ENCODE data around the gene CCNL2.

Gene CCNL2

DNA sequence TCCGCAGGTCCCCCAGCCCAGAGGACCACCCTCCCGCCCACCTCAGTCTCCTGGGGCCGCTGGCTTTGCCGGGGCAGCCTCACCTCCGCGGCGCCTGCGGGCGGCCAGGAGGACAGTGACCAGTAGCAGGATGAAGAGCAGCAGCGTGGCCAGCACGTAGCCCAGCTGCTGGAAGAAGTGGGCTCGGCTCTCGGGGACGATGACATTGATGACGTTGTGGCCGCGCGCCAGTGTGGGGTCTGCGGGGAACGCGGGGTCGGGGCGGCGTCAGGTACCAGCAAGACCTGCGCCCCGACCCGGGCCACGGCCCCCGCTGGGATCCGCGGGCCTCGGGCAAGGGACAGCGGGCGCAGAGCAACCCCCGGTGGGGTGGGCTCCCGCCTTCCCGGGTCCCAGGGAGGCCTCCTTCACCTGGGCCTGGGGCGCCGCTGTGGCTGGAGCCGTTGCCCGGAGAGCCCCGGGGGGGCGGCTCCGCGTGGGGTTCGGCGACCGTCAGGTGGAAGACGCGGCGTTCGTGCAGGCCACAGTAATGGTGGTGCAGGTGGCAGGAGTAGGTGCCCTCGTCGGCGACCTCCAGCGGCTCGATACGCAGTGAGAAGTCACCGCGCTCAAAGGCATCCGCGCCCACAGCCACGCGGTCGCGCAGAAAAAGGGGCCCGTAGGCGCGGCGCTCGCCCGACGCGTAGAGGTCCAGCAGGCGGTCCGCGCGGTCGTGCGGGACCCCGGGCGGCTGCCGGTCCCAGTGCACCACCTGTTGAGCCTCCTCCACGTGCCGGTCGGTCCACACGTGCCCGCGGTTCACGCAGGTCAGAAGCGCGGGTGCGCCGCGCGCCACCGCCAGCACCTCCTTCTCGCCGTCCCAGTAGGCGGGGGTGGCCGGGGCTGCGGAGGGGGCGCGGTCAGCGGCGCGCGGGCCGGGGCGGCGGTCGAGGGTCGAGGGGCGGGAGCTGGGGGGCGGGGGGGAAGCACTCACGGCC lies 44.6 kb downstream of the CCNL2 start:
- DNase-seq: no peak

DNA sequence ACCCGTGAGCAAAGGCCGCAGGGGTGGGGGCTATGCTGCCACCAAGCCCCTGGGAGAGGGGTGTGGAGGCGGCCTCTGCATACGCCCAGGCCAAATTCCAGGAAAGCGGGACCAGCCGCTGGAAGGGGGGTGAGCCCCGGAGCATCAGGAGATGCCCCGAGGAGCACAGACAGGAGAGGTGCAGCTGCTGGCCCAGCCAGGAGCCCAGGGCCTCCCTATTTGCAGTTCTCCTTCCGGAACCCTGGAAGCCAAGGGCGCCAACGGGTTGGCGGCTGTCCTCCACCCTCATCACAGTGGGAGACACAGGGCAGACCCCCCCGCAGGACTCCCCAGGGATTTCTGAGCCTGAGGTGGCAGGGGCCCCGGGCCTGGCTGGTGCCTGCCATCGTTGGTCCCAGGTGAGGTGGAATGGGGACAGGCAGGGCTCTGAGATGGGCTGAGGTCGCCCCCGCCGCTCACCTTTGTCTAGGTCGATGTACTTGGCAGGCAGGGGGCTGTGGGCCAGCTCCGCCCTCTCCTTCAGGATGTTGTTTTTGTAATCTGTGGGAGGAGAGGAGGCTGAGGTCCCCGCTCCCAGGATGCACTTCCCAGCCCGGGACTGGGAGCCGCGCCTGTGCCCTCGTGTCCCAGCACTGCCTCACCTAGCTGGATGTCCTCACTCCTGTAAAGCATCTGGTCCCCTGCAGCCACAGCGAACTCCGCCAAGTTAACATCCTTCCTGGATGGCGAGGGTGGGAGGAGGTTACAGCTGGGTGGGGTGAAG lies 45.6 kb downstream of the CCNL2 start:
- no peak for DNase-seq

DNA sequence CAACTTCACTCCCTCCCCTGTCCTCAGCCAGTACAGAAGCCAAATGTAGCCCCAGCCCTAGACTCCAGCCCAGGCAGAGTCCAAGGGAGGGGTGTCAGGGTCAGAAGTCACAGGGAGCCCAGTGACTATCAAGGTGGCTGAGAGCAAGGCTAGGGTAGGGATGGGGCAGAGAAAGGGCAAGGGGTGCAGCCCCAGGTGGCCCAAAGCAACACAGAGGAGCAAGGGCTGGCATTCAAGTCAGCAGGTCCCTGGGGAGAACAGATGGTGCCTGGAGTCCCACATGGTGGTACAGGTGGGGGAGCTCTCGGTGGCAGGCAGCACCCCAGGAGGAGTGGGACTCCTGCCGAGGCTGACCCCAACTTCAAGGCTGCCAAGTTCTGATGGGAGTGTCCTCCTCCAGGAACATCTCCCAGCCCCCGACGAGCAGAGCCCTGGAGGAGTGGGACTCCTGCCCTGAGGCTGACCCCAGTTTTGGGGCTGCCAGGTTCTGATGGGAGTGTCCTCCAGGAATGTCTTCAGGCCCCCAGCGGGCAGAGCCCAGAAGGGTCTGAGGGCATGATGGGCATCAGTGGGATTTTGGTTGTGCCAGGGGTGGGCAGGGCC lies 46.2 kb downstream of the CCNL2 start:
- no peak for DNase-seq

DNA sequence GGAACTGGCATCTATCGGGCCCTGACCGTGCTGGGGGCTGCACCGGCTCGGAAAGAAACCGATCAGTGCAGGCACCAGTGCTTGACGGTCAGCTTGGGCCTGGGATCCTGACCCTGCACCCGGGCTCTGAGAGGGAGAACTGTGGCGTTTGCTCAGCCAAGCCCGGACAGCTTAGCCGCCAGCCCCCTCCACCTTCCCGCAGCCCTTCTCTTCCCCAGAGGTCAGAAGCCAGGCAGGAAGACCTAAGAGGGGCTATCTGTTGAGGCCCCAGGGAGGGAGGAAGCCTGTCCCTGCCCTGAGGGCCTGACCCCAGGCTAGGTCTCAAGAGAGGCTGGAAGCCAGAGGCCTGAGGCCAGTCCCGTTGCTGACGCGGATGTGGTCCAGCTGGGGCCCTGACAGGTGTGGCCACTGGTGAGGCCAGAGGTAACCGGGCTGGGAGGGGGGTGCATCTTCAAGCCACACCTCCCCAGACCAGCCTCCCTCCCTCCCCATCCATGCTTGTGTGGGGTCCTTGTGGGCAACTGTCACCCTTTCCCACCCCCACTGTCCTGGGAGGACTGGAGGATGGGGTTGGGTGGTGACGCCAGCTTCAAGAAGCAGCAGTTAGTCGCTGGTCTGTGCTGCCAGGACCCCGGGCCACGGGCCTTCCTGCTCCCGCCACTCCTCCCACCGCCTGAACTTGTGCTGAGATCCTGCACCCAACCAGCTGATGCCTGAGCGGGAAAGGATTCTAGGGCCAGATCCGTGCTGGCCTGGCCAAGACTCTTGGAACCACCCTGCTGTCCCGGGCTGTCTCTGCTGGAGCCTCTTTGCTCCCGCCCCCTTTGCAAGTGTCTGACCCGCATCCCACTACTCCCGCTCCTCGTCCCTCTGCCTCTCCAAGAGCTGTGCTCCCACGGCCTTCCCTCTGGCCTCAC lies 47.4 kb downstream of the CCNL2 start:
- DNase-seq: no peak

DNA sequence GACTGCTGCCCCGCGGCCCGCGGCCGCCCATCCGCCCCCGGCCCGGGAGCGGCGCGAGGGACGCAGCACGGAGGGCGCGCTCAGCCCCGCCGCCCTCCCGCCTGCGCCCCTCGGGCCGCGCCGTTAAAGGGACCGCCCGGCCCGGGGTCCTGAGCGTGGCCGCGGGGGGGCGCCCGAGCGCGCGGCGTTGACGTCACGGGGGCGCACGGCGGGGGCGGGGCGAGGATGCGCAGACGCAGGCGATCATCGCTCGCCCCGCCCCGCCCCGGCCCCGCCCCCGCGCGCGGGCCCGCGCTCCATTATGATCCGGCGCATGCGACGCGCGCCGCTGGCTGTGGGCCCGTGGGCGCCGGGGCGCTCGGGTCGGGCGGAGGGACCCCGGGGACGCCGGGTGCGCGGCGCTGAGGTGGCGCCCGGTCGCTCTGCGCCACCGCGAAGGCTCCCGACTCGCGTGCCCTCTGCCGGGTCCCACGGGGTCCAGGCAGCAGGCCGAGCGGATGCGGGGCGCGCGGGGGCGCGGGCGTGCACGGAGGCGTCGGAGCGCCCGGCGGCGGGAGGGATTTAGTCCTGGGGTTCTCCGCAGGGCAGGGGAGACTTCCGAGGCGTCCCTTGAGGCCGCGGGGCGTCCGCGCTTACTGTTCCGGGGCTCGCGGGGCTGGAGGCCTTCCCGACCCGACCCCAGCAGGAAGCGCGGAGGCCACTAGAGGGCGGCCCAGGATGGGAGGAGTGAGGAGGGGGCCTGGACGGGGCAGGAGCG lies 49.7 kb downstream of the CCNL2 start, which contains the start of gene DVL1:
DVL1 (minus strand) TSS at position 163 of the 757 bp plus-strand sequence. CDS start 353 bp downstream, outside the sequence.
- DNase-seq: peak; percentile 62 to 75

DNA sequence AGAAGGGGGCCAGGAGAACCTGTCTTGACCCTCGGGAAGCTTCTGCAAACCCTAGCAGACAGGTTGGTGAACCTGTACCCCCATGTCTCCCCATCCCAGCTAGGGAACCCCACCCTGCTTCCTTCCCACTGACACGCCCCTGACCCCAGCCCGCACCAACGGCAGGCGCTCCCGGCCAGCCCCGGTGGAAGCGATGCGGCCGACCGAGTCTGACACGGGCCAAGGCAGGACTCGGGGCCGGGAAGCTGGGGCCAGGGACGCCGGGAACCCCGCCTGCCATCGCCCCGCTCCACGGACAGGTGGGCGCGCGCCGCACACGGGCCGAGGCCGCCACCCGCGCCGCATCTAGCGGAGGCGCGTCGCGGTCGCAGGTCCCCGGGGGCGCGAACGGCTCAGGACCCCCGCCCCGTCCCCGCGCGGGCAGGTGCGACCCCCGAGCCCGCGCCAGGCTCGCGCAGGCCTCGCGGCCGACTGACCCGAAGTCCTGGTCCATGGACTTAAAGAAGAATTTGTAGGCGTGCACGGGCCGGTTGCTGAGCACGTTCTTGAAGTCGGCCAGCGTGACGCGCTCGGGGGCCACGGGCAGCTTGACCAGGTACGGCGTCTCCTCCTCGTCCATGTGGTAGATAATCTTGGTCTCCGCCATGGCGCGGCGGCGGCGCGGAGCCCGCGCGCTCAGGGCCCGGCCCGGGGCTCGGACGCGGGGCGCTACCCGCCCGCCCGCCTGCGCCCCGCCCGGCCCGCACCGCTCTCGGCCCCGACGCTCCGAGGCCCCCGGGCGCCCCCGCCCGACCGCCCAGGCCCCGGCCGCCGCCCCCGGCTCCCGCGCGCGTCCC lies 50.5 kb downstream of the CCNL2 start:
- no peak for DNase-seq

DNA sequence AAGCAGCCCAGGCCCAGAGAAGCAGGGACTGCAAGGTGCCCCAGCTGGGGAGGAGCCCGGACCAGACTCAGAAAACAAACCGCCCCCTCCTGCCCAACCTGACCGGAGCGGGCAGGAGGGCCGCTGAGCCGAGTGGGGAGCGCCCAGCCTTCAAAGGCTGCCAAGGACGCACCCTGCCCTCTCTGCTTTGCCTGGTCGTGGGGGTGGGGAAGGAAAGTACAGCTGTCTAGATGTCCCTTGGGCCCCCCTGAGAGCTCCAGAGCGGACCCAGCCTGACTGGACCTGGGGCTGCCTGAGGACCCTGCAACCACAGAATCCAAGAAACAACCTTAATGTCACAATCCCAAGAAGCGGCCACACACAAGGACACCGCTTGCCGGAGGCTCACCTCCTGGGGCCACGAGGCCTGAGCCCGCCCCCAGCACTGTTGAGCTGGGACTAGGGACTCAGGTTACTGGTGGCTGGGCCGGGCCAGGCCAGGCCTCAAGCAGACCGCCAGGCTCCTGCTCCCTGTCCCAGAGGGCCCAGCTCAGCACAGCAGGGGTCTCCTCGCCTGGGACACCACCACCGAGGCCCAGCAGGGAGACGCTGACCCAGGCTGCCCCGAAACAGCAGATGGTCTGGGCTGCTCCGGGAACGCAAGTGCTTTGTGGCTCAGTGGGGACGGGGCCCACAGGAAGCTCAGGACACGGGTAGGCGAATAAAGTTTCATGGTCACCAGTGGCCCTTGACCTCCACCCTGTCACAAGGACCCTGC lies 51.3 kb downstream of the CCNL2 start:
- no peak for DNase-seq

DNA sequence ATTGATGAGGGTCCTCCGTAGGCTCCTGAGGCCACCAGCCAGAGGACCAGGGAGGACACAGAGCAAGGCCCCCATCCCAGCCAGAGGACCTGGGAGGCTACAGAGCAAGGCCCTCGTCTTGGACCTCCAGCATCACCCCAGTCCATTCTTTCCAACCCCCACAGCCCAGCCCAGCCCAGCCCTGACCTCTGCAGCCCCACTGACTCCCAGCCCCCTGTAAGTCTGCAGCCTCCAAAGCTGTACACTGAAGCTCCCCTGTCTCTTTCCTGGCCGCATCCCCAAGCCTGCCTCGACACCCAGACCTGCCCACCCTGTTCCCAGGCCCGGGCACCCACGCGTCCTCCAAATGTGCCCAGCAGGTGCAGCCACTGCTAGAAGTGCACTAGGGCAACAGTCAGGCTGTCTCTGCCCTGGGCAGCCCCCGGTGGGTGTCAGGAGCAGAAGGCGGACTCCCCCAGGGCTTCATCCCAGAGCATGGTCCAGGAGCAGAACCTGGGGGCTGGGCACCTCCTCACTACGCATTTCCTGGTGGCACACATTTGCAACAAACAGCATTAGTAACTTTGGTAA lies 52.0 kb downstream of the CCNL2 start:
- DNase-seq: no peak

DNA sequence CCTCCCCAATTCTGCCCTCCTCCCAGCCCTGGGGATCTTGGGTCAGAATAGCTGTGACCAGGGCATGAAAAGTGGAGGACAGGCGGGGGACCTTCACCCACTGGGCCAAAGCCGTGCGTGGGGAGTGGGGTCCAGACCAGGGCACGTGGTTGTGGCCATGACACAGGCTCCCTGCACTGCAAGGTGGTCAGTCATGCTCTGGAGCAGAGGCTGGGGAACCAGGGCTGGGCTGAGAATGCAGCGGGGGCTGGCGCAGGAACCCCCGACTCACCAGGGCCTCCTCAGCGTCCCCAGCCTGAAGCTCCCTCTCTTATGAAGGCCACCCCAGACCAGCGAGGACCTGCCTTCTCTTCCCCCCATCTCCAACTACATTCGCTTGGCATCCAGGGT lies 52.6 kb downstream of the CCNL2 start:
- DNase-seq: no peak

DNA sequence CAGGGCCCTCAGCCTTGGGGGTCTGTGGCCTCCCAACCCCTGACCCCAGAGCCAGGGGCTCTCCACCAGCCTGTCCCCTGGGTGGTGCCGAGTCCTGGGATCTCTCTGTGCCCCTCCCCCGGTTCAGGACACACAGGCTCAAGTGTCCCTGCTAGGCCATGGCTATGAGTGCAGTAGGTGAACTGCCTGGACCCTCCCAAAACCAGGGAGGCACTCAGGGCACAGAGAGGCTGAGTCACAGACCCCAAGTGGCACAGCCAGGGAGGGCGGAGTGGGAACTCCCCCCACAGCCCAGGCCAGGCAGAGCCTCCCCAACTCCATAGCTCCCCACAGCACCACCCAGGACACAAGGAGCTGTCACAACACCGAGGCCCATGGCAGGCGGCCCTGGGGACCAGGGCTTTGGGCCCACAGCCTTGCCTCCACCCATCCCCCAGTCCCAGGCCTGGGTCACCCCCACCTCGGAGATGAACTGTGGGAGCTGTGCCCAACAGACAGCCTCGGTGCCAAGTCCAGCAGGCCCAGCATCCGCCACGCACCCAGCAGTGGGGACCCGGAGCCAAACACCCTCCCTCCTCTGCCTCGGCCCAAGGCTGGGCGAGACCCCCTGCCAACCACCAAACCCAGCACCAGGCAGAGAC lies 53.2 kb downstream of the CCNL2 start:
- DNase-seq: no peak

DNA sequence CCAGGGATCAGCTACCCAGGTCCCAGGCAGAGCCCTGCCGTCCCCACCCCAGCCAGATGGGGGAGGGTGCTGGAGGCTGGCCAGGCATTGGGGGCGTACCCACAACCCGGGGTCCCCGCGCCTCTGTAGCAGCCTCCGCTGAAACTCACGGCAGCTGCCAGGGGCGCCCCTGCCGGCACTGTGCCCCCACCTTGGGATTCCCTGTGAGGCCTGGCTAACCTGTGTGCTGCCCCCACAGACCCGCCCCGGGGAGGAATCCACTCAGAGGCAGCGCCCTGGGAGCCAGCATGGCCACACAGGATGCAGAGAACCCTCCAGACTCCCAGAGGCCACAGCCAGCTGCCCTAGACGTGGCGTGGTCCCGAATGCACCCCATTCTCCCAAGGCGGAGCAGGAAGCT lies 53.8 kb downstream of the CCNL2 start:
- DNase-seq: no peak

DNA sequence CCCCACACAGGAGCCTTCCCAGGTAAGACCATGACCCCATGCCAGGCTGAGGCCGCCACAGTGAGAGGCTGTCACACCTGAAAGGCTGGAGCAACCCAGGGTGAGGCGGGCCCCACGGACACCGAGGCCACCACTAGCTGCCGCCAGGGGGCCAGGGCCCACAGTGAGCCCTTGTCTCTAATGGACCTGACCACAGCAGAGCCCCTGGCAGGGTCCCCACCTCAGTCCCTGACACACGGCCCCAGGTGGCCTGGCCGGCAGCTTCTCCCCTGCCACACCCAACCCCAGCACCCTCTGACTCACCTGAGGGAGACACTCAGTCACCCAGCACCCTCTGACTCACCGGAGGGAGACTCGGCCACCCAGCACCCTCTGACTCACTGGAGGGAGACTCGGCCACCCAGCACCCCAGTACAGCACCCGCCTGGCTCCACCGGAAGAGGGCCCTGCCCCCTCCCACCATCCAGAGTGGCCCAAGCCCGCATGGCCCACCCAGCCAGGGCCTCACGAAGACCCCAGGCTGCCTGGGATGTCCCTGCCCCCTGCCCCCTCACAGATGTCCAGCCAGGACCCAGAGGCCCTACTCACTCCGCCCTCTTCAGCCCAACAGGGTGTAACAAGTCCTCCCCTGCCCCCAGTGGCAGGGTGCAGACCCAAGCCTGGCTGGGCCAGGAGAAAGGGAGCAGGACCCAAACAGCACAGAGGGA lies 54.3 kb downstream of the CCNL2 start:
- no peak for DNase-seq

DNA sequence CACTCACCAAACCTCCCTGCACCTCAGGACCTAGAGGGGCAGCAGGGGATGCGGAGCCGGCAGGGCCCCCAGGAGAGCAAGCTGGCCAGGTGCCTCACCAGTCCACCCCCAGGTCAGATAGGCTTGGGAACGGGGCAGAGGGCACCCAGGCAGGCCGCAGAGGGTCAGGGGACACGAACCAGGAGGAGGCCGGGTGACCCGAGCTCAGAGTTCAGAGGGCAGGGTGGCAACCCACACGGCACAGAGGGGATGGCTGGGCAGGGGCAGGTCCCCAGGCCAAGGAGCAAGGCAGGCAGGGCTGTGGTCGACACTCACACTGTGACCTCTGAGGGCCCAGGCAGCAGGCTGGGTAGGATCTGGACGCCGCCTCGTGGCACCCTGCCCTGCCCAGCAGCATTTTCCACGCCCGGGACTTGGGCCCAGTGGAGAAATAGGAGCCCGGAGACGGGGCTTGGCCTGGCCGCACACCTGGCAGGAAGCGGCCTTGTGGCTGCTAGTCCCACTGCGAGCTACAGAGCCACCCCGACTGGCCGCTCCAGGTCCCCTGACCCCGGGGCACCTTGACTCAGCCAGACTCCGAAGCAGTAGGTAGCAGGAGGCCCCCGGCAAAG lies 55.2 kb downstream of the CCNL2 start:
- DNase-seq: no peak

DNA sequence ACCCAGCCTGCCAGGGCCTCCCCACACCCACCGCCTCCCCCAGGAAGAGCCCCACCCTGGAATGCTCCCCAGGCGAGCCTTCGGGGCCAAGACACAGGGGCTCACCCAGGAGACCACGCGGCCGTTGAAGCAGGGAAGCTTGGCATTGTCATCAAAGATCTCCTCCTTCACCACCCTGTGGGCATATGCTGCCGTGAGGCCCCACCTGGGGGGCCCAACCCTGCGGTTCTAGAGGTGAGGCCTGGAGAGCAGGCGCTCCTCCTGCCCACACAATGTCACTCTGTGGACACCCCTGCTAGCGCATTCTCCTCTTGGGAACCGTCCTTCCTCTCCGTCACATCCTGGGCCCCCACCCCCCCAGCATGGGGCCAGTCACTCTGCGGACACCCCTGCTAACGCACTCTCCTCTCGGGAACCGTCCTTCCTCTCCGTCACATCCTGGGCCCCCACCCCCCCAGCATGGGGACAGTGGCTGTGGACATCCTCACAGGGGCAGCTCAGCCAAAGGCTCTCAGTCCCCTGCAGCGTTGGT lies 56.5 kb downstream of the CCNL2 start:
- DNase-seq: no peak

DNA sequence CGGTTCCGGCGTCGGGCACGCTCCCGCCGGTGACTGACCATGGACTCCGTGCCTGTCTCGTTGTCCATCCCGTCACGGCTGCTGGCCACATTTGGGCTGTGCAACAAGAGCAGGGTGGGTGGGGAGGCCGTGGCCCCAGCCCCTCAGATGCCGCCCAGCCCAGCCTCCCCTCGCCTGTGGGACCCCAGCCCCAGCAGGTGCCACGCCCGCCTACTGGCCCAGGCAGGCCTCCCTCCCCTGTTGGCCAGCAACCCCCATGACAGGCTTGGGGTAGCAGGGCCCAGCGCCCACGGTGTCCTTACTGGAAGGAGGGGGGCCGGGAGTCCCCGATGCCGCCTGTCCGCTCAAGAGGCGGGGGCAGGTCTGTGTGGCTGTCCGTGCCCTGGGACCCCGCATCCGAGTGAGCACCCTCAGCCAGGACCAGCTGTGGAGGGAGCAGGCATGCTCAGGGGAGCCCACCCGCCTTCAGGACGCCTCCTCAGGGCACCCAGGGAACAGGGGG lies 57.0 kb downstream of the CCNL2 start:
- no peak for DNase-seq

DNA sequence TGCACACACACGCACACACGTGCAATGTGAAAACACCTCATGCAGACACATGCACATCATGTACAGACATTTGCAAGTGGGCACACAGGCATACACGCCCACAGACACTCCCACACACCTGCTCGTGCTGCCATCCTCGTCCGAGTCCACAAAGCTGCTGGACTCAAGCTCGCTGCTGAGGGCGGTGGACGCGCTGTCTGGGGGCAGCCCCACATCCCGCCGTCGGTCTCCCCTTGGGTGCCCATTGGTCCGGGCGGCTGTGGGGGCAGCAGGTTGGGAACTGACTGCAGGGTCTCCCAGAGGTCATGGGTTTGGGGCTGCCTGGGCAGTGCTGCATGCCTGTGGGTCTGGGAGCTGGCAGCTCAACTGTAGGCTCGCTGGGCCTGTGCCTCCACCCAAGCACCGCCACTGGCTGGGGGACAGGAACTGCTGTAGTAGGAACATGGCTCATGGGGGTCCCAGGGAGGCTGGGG lies 57.5 kb downstream of the CCNL2 start:
- no peak for DNase-seq

All from NCI-H1930 (cell line).